GM12878 (cell line): Measurements from ENCODE around the gene DAAM2. TPM values are rescaled to one million over a fixed set of nuclear protein-coding genes. Genes with fewer than 3 reads are reported as not detected.

Source experiments
- ATAC-seq: fragments of 200-7000 bp; cut with Tn5 transposase; 3 replicates; pipeline ENCODE4 v1.9.1; 2020; ENCODE audit warnings: mild to moderate bottlenecking, moderate library complexity
- BruUV-seq: library from RNA; stranded (reverse); fragments of 400-500 nt; replicated peaks from 2 replicates; lab custom pipeline; 2021; lab: Mats Ljungman, UMichigan
- CTCF ChIA-PET: fragments of 300-600 bp; sonication (Branson Sonifier 250); formaldehyde crosslinking; extraction: SDS; loops from one replicate; lab custom pipeline; 2021; ENCODE audit warnings: inconsistent platforms; lab: Yijun Ruan, JAX
- POLR2A ChIA-PET: fragments of 350-600 bp; formaldehyde crosslinking; extraction: SDS; loops from one replicate; lab custom pipeline; 2021; ENCODE audit warnings: inconsistent platforms; lab: Charles Lee
- RAD21 ChIA-PET: fragments of 300-600 bp; sonication (Branson Sonifier 250); formaldehyde crosslinking; loops from one replicate; lab custom pipeline; 2023; ENCODE audit warnings: antibody characterized with exemption; ENCODE audit not compliant: unreplicated experiment; lab: Charles Lee
- SMC1A ChIA-PET: fragments of 300-600 bp; sonication (Branson Sonifier 250); formaldehyde crosslinking; loops from one replicate; lab custom pipeline; 2023; ENCODE audit not compliant: unreplicated experiment, uncharacterized antibody; lab: Charles Lee
- DNase-seq: peaks from one replicate; pipeline ENCODE4 v3.0.0-alpha.2; 2011; ENCODE audit warnings: low read depth, low spot score
- FAIRE-seq: peaks from 3 replicates; lab custom pipeline; 2011; peaks lifted over from hg19 to GRCh38; lab: Jason Lieb, UNC
- H2AFZ ChIP-seq: 2 replicates; pipeline ENCODE4 v1.6.0; 2011; ENCODE audit warnings: low read depth, low read length, control low read depth; ENCODE audit not compliant: control insufficient read depth
- H3K27ac ChIP-seq: 2 replicates; pipeline ENCODE4 v1.5.1; 2011; ENCODE audit warnings: control low read depth; ENCODE audit not compliant: control insufficient read depth, insufficient read depth
- H3K27me3 ChIP-seq, 2 experiments: replicated peaks in 1 of 2; 2 replicates each; pipeline versions ENCODE4 v1.6.0 to v1.6.1; 2011; ENCODE audit warnings: low read length in 1 of 2; ENCODE audit not compliant: control insufficient read depth in 2 of 2, insufficient read depth in 2 of 2
- H3K36me3 ChIP-seq, 2 experiments: 2 replicates each; pipeline ENCODE4 v1.5.1; 2011; ENCODE audit warnings: low read length in 1 of 2; ENCODE audit not compliant: control insufficient read depth in 2 of 2, insufficient read depth in 2 of 2
- H3K4me1 ChIP-seq: 2 replicates; pipeline ENCODE4 v1.6.1; 2011; ENCODE audit warnings: mild to moderate bottlenecking, low read length, moderate library complexity, mixed read lengths; ENCODE audit not compliant: control insufficient read depth, insufficient read depth
- H3K4me2 ChIP-seq: 2 replicates; pipeline ENCODE4 v1.6.0; 2011; ENCODE audit warnings: control low read depth; ENCODE audit not compliant: control insufficient read depth, insufficient read depth
- H3K4me3 ChIP-seq: fragments of 200-600 bp; sonication (generic); 2 replicates; pipeline ENCODE4 v1.5.1; 2016
- H3K79me2 ChIP-seq: 2 replicates; pipeline ENCODE4 v1.6.0; 2011; ENCODE audit warnings: low read length; ENCODE audit not compliant: control insufficient read depth, insufficient read depth
- H3K9ac ChIP-seq: 2 replicates; pipeline ENCODE4 v1.8.0; 2011; ENCODE audit warnings: low read length, control low read depth, mixed read lengths; ENCODE audit not compliant: control insufficient read depth, insufficient read depth
- H3K9me3 ChIP-seq: replicated peaks from 3 replicates; pipeline ENCODE4 v1.5.1; 2011; ENCODE audit warnings: mild to moderate bottlenecking, low read length; ENCODE audit not compliant: control insufficient read depth, insufficient read depth
- H4K20me1 ChIP-seq: 2 replicates; pipeline ENCODE4 v1.6.0; 2011; ENCODE audit not compliant: control insufficient read depth, insufficient read depth
- ATF3 ChIP-seq: IDR thresholded peaks from 2 replicates; pipeline ENCODE4 v1.6.1; 2011; ENCODE audit warnings: low read depth, mild to moderate bottlenecking, low read length, moderate library complexity, borderline replicate concordance; ENCODE audit errors: extremely low read depth
- BACH1 ChIP-seq: fragments of 450-650 bp; IDR thresholded peaks from 2 replicates; pipeline ENCODE4 v1.6.1; 2017; ENCODE audit warnings: mild to moderate bottlenecking, borderline replicate concordance
- BCL3 ChIP-seq: IDR thresholded peaks from 2 replicates; pipeline ENCODE4 v1.6.1; 2011; ENCODE audit warnings: borderline replicate concordance, low read depth, mild to moderate bottlenecking, moderate library complexity, low read length; ENCODE audit not compliant: insufficient read depth, poor library complexity, severe bottlenecking
- BCLAF1 ChIP-seq: fragments of 450-650 bp; IDR thresholded peaks from 2 replicates; pipeline ENCODE4 v1.6.1; 2017; ENCODE audit warnings: antibody characterized with exemption, mild to moderate bottlenecking, moderate library complexity
- BMI1 ChIP-seq: fragments of 450-650 bp; IDR thresholded peaks from 2 replicates; pipeline ENCODE4 v1.6.1; 2016; ENCODE audit warnings: mild to moderate bottlenecking, moderate library complexity, borderline replicate concordance
- ETV6 ChIP-seq, 2 experiments: fragments of 450-650 bp in 1 of 2; IDR thresholded peaks in 1 of 2; conservative IDR thresholded peaks in 1 of 2; 2 replicates each; pipeline ENCODE4 v1.6.1; 2014; ENCODE audit warnings: antibody characterized with exemption in 1 of 2, borderline replicate concordance in 1 of 2, low read depth in 1 of 2, mild to moderate bottlenecking in 1 of 2, moderate library complexity in 1 of 2
- GABPA ChIP-seq: IDR thresholded peaks from 2 replicates; pipeline ENCODE4 v1.6.1; 2014; ENCODE audit warnings: antibody characterized with exemption, low read depth, mild to moderate bottlenecking, inconsistent platforms
- HDAC6 ChIP-seq: fragments of 200-600 bp; sonication (generic); IDR thresholded peaks from one replicate; pipeline ENCODE4 v1.8.0; 2017; ENCODE audit warnings: antibody characterized with exemption; ENCODE audit not compliant: unreplicated experiment
- HDGF ChIP-seq: fragments of 450-650 bp; IDR thresholded peaks from 2 replicates; pipeline ENCODE4 v1.6.1; 2016; ENCODE audit warnings: antibody characterized with exemption
- IRF3 ChIP-seq: fragments of 450-650 bp; IDR thresholded peaks from 2 replicates; pipeline ENCODE4 v1.6.1; 2014; ENCODE audit warnings: mild to moderate bottlenecking
- IRF4 ChIP-seq: IDR thresholded peaks from 2 replicates; pipeline ENCODE4 v1.6.1; 2011; ENCODE audit warnings: low read depth, low read length
- NR2C2 ChIP-seq: IDR thresholded peaks from 2 replicates; pipeline ENCODE4 v1.6.1; 2011; ENCODE audit warnings: borderline replicate concordance, low read depth; ENCODE audit not compliant: control insufficient read depth, insufficient read length
- NRF1 ChIP-seq: conservative IDR thresholded peaks from 2 replicates; pipeline ENCODE4 v1.6.1; 2011; ENCODE audit warnings: mild to moderate bottlenecking, low read depth, low read length, improper control_type of control experiment
- PAX5 ChIP-seq: IDR thresholded peaks from 2 replicates; pipeline ENCODE4 v1.6.1; 2011; ENCODE audit warnings: low read depth, low read length, borderline replicate concordance
- SREBF1 ChIP-seq: IDR thresholded peaks from 2 replicates; pipeline ENCODE4 v1.6.1; 2012; ENCODE audit warnings: mild to moderate bottlenecking, low read length
- SREBF2 ChIP-seq: IDR thresholded peaks from 2 replicates; pipeline ENCODE4 v1.6.1; 2012; ENCODE audit warnings: mild to moderate bottlenecking, low read length
- YBX1 ChIP-seq: fragments of 450-650 bp; IDR thresholded peaks from 2 replicates; pipeline ENCODE4 v1.6.1; 2016; ENCODE audit warnings: antibody characterized with exemption
- ZNF274 ChIP-seq: IDR thresholded peaks from one replicate; pipeline ENCODE4 v1.8.0; 2011; ENCODE audit not compliant: insufficient read length, insufficient read depth
- in situ Hi-C: fragments of 300-500 bp; cut with MboI; formaldehyde crosslinking; loops from 9 replicates; pipeline ENCODE4 v1.14.3; 2018; ENCODE audit warnings: mixed read lengths
- intact Hi-C: fragments of 100-400 bp; cut with micrococcal nuclease; formaldehyde crosslinking; loops from one replicate; pipeline ENCODE4 v1.14.2; 2022; ENCODE audit not compliant: unreplicated experiment
- polyA plus RNA-seq, 11 experiments: library from polyadenylated mRNA; depleted of rRNA in 4 of 11; unstranded in 6 of 11; stranded (reverse) in 5 of 11; fragments of >200 nt; fragmentation: Nextera tagmentation in 4 of 11; fragmentation: Illumina TruSeq in 1 of 11; extraction: Ambion mirVana in 4 of 11; extraction: Trizol in 1 of 11; gene quantifications; 1 replicate in 1 of 11; 2 replicates in 10 of 11; pipeline versions ENCODE4 v1.2.1 to v1.2.3, GENCODE V29; 2011 to 2016; ENCODE audit warnings: inconsistent platforms in 2 of 11, missing spikeins in 2 of 11, low read depth in 1 of 11
- total RNA-seq, 4 experiments: library from RNA; depleted of rRNA in 3 of 4; stranded (reverse); fragments of >200 nt in 3 of 4; fragmentation: Illumina TruSeq in 1 of 4; extraction: Trizol in 1 of 4; gene quantifications; 2 replicates each; pipeline versions ENCODE4 v1.2.1 to v1.2.3, GENCODE V29; 2013 to 2021

Gene DAAM2
- total and polyA plus RNA-seq, 10 of the 15 experiments (the other 5 are each of a cell fraction or from before 2014, with no cell fraction given): 0.05 to 0.22 TPM; not detected in 8

- TF ChIP-seq ATF3 (no peak), BACH1 (no peak), ZNF274 (no peak), HDAC6 (no peak), SREBF1 (no peak), BMI1 (no peak), SREBF2 (no peak), BCL3 (no peak)
- TF ChIP-seq, all 136 proteins: peak for 0
Observed at GRCh38 chr6:39873439-39873838, 81.3 kb downstream of the DAAM2 start (continued).

- H3K79me2 ChIP-seq: no peaks in the 10 kb centered on the region
- no TSS peak for BruUV-seq
- ATAC-seq (no peak), FAIRE-seq (no peak), DNase-seq (no peak)
- no peak overlapping the region for H3K4me2 ChIP-seq
- H3K9me3 ChIP-seq: no peaks in the 10 kb centered on the region
- intact Hi-C loops: no loop called here
- no peaks in the 10 kb centered on the region; a peak in 1 of 4 replicates for H3K27me3 ChIP-seq
- no peak overlapping the region for H2AFZ ChIP-seq
- in situ Hi-C loops: no loop called here
- no peaks in the 10 kb centered on the region for H3K36me3 ChIP-seq
- no peak overlapping the region for H3K27ac ChIP-seq
- no peak for TF ChIP-seq PAX5
- no peak for TF ChIP-seq YBX1
- TF ChIP-seq HDGF: no peak
- no peak for TF ChIP-seq IRF3
- TF ChIP-seq ETV6 (conservative IDR thresholded peaks at IDR 0.05 in 1 of 2, IDR thresholded peaks at IDR 0.05 in 1 of 2; ENCODE audit: borderline replicate concordance in 1 of 2, low read depth in 1 of 2): no peak
- no peak for TF ChIP-seq NRF1
- TF ChIP-seq NR2C2: no peak
- no peak for TF ChIP-seq GABPA
- no peak for TF ChIP-seq BCLAF1
- no peak for TF ChIP-seq IRF4
- H4K20me1 ChIP-seq: no peaks in the 10 kb centered on the region
- ChIA-PET SMC1A (no interaction called here), CTCF (interaction anchor here (1.0 to 11.7 kb wide), 2 partner anchors 13 to 513 kb away, joined by 3 to 98 read pairs; no protein-coding TSS in a partner anchor), RAD21 (interaction anchor here (0.7 to 1.3 kb wide), 2 partner anchors 10 kb away, joined by 3 to 5 read pairs; no protein-coding TSS in a partner anchor), POLR2A (no interaction called here)
- H3K9ac ChIP-seq: no peak overlapping the region
- H3K4me3 ChIP-seq: no peak overlapping the region
- H3K4me1 ChIP-seq: no peaks in the 10 kb centered on the region
Observed at GRCh38 chr6:39876111-39876510, 83.9 kb downstream of the DAAM2 start.
